Activated CD4-positive, alpha-beta T cell treated with anti-CD3 and anti-CD28 coated beads, Interleukin-2, amount 10 ng/mL, durations not matched to agents 7 days and 5 days (primary cell): ENCODE results near the gene PIGQ. TPM values are rescaled to one million over a fixed set of nuclear protein-coding genes. Genes with fewer than 3 reads are reported as not detected.

Experiments used
- CTCF ChIA-PET: fragments of 350-600 bp; sonication (Branson Sonifier 250); formaldehyde crosslinking; loops from one replicate; lab custom pipeline; 2021; ENCODE audit warnings: antibody characterized with exemption; lab: Charles Lee
- POLR2A ChIA-PET: fragments of 350-600 bp; sonication (Branson Sonifier 250); formaldehyde crosslinking; loops from one replicate; lab custom pipeline; 2021; ENCODE audit warnings: antibody characterized with exemption; lab: Charles Lee
- DNase-seq: peaks from one replicate; pipeline ENCODE4 v3.0.0-alpha.2; 2020
- H3K27ac Mint-ChIP-seq: one replicate; pipeline ENCODE4 v1.8.0; 2021; ENCODE audit warnings: mild to moderate bottlenecking, moderate library complexity, mixed read lengths
- H3K27me3 Mint-ChIP-seq: one replicate; pipeline ENCODE4 v1.8.0; 2021; ENCODE audit warnings: mixed read lengths
- H3K36me3 Mint-ChIP-seq: one replicate; pipeline ENCODE4 v1.8.0; 2021; ENCODE audit warnings: low read depth, mixed read lengths
- H3K4me1 Mint-ChIP-seq: one replicate; pipeline ENCODE4 v1.8.0; 2021; ENCODE audit warnings: mixed read lengths
- H3K4me3 Mint-ChIP-seq: one replicate; pipeline ENCODE4 v1.8.0; 2021; ENCODE audit warnings: mild to moderate bottlenecking, moderate library complexity, mixed read lengths
- H3K9me3 Mint-ChIP-seq: one replicate; pipeline ENCODE4 v1.8.0; 2021; ENCODE audit warnings: mixed read lengths
- total RNA-seq, 2 experiments: library from RNA; stranded (reverse); gene quantifications; one replicate each; pipeline ENCODE4 v1.2.3, GENCODE V29; 2021

Gene PIGQ
- total RNA-seq, 2 experiments from 2014 or later = 44.5 to 46.1 TPM

DNA sequence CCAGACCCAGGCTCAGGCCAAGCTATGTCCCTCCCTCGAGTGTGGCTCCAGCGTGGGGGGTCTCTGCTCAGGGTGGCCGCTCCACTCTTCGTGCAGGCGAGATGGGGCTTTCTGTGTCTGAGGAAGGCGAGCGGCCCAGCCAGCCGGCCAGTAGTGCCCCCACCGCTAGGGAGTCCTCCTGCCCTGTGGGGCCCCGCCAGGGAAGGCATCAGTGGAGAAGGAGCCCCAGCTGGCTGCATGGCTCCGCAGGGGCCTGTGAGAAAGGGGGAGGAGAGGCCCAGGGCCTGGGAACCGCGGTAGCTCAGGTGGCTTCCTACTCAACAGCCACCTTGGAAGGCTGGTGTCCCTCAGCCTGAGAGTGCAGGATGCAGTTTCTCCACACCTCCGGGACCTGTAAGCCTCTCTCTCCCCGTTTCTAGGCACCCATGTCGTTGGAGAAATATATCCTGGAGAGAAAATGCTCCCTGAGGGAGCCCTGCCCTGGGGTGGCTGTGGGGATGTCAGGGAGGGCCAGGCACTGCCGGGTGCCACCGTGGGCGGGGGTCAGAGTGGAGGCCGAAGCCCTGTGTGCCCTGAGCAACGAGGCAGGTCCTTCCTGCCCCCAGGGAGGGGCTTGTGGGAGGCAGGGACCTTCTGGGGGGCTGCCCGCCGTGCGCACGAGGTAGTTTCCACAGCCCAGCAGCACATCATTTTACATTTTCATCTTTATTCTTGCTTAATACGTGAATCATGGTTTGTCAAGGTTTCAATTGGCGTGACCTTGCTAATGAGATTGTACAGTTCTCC is 3.3 kb downstream of the PIGQ start:
- H3K27me3 Mint-ChIP-seq = no peaks in the 10 kb centered on the region
- no peaks in the 10 kb centered on the region for H3K36me3 Mint-ChIP-seq
- no peaks in the 10 kb centered on the region for H3K9me3 Mint-ChIP-seq
- H3K4me3 Mint-ChIP-seq = no peak overlapping the region
- ChIA-PET CTCF (no interaction called here), POLR2A (no interaction called here)
- no peak overlapping the region for H3K27ac Mint-ChIP-seq
- DNase-seq = no peak
- peaks cover 21% of the 10 kb centered on the region for H3K4me1 Mint-ChIP-seq

- POLR2A ChIA-PET = no interaction called here
- H3K9me3 Mint-ChIP-seq = no peaks in the 10 kb centered on the region
- CTCF ChIA-PET = no interaction called here
- H3K4me1 Mint-ChIP-seq = peaks cover 17% of the 10 kb centered on the region
- no peak overlapping the region for H3K4me3 Mint-ChIP-seq
- DNase-seq = no peak
- H3K36me3 Mint-ChIP-seq = no peaks in the 10 kb centered on the region
- H3K27ac Mint-ChIP-seq = no peak overlapping the region
- no peaks in the 10 kb centered on the region for H3K27me3 Mint-ChIP-seq
Observed at GRCh38 chr16:574021-574760, 4.4 kb downstream of the PIGQ start.

- POLR2A ChIA-PET = no interaction called here
- Mint-ChIP-seq H3K4me1 (peaks cover 14% of the 10 kb centered on the region), H3K9me3 (no peaks in the 10 kb centered on the region), H3K27me3 (no peaks in the 10 kb centered on the region), H3K36me3 (no peaks in the 10 kb centered on the region), H3K4me3 (no peak overlapping the region), H3K27ac (no peak overlapping the region)
- CTCF ChIA-PET = no interaction called here
- no peak for DNase-seq
Observed at GRCh38 chr16:575354-576196, 5.8 kb downstream of the PIGQ start.

- Mint-ChIP-seq H3K4me1 (peaks cover 7% of the 10 kb centered on the region), H3K4me3 (no peak overlapping the region), H3K27me3 (no peaks in the 10 kb centered on the region), H3K27ac (peak overlapping the region; percentile 64), H3K9me3 (no peaks in the 10 kb centered on the region), H3K36me3 (no peaks in the 10 kb centered on the region)
- ChIA-PET POLR2A (no interaction called here), CTCF (interaction anchor here (0.9 kb wide), 1 partner anchor 1130 kb away, joined by 3 read pairs; the partner anchor contains the start of gene MAPK8IP3)
- DNase-seq = no peak
Observed at GRCh38 chr16:576197-576822, 6.5 kb downstream of the PIGQ start.

DNA sequence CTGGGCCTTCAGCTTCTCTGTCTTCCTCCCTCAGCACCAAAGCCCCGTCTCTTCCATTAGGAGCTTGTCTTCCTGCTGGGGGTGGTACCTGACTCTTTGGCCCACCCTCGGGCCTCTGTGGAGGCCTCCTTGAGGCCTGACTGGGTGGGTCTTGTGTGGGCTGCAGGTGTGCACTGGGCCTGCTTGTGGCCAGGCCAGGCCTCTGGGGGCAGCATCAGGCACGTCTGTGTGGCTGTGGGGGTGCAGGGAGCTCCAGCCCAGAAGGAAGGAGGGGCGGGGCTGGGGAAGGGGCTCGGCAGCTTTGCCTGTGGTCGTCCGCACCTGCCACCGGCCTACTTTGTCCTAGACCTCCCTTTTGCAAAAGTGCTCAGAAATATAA is 7.0 kb downstream of the PIGQ start:
- ChIA-PET CTCF (interaction anchor here (0.7 to 0.9 kb wide), 2 partner anchors 9 to 1129 kb away, joined by 3 to 4 read pairs; partner anchors contain the start of gene MAPK8IP3), POLR2A (no interaction called here)
- Mint-ChIP-seq H3K27me3 (no peaks in the 10 kb centered on the region), H3K4me1 (peaks cover 2% of the 10 kb centered on the region), H3K27ac (peak overlapping the region; percentile 64), H3K4me3 (no peak overlapping the region), H3K9me3 (no peaks in the 10 kb centered on the region), H3K36me3 (no peaks in the 10 kb centered on the region)
- no peak for DNase-seq

- DNase-seq = no peak
- ChIA-PET POLR2A (no interaction called here), CTCF (interaction anchor here (1.4 kb wide), 1 partner anchor 11 kb away, joined by 4 read pairs; no protein-coding TSS in a partner anchor)
- Mint-ChIP-seq H3K36me3 (no peaks in the 10 kb centered on the region), H3K4me3 (no peak overlapping the region), H3K4me1 (no peaks in the 10 kb centered on the region), H3K9me3 (no peaks in the 10 kb centered on the region), H3K27me3 (no peaks in the 10 kb centered on the region), H3K27ac (no peak overlapping the region)
Observed at GRCh38 chr16:577796-578195, 8.0 kb downstream of the PIGQ start.

- CTCF ChIA-PET = interaction anchor here (1.4 kb wide), 1 partner anchor 10 kb away, joined by 4 read pairs; no protein-coding TSS in a partner anchor
- POLR2A ChIA-PET = no interaction called here
Observed at GRCh38 chr16:578232-578869, 8.6 kb downstream of the PIGQ start.

DNA sequence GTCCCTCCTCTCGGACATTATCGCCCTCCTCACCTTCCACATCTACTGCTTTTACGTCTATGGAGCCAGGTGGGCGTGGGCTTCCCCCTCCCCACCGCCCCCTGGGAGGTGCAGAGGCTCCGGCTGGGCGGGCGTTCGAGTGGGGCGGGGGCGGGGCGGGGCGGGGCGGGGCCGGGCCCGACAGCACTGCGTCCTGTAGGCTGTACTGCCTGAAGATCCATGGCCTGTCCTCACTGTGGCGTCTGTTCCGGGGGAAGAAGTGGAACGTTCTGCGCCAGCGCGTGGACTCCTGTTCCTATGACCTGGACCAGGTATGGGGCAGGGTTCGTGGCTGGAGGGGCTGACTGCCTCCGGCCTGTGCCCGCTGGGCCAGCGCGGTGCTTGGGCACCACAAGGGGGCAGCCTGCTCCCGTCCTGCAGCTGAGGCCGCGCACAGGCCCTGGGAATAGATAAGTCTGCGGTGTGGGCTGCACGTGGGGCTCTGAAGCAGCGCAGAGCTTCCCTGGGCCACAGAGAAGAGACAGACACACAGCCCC is 9.2 kb downstream of the PIGQ start:
- Mint-ChIP-seq H3K4me1 (no peaks in the 10 kb centered on the region), H3K4me3 (no peak overlapping the region), H3K9me3 (no peaks in the 10 kb centered on the region), H3K27me3 (no peaks in the 10 kb centered on the region), H3K36me3 (no peaks in the 10 kb centered on the region), H3K27ac (no peak overlapping the region)
- CTCF ChIA-PET = interaction anchor here (0.7 to 1.4 kb wide), 2 partner anchors 10 to 14 kb away, joined by 3 to 4 read pairs; no protein-coding TSS in a partner anchor
- DNase-seq = peak; percentile 65
- POLR2A ChIA-PET = no interaction called here

More at GRCh38 chr16:578232-578869, 8.6 kb downstream of the PIGQ start:
- Mint-ChIP-seq H3K36me3 (no peaks in the 10 kb centered on the region), H3K27ac (no peak overlapping the region), H3K27me3 (no peaks in the 10 kb centered on the region), H3K4me3 (no peak overlapping the region), H3K4me1 (no peaks in the 10 kb centered on the region), H3K9me3 (no peaks in the 10 kb centered on the region)
- no peak for DNase-seq

DNA sequence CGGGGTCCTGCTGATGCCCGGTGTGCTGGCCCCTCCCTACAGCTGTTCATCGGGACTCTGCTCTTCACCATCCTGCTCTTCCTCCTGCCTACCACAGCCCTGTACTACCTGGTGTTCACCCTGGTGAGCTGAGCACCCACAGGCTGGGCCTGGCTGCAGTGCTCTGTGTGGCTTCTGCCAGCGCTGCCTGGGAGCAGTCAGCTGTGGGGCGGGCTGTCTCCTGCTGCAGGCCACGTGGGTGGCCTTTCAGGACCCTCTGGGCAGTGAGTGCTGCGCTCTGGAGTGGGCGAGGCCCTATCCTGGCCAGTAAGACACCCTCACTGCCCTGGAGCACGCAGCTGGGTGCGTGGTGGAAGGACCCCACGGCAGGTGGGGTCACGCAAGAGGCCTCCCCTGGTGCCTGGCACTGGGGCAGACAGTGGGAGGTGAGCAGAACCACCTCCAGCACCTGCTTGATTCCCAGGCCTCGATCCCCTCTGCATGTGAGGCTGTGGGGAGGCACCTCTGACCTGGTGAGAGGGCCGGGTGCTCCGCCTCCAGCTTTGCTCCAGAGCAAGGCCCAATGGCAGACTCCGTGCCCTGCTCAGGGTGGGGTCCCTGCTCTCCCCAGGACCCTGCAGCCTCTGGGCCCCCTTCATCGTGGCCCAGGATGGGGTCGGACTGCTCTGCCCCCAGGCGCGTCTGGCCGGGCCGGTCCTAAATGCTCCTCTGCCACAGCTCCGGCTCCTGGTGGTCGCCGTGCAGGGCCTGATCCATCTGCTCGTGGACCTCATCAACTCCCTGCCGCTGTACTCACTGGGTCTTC is 10.6 kb downstream of the PIGQ start:
- CTCF ChIA-PET = no interaction called here
- H3K27ac Mint-ChIP-seq = peak overlapping the region; percentile 19
- H3K4me1 Mint-ChIP-seq = peaks cover 2% of the 10 kb centered on the region
- no peaks in the 10 kb centered on the region for H3K9me3 Mint-ChIP-seq
- H3K4me3 Mint-ChIP-seq = no peak overlapping the region
- POLR2A ChIA-PET = no interaction called here
- H3K36me3 Mint-ChIP-seq = no peaks in the 10 kb centered on the region
- DNase-seq = no peak
- no peaks in the 10 kb centered on the region for H3K27me3 Mint-ChIP-seq

DNA sequence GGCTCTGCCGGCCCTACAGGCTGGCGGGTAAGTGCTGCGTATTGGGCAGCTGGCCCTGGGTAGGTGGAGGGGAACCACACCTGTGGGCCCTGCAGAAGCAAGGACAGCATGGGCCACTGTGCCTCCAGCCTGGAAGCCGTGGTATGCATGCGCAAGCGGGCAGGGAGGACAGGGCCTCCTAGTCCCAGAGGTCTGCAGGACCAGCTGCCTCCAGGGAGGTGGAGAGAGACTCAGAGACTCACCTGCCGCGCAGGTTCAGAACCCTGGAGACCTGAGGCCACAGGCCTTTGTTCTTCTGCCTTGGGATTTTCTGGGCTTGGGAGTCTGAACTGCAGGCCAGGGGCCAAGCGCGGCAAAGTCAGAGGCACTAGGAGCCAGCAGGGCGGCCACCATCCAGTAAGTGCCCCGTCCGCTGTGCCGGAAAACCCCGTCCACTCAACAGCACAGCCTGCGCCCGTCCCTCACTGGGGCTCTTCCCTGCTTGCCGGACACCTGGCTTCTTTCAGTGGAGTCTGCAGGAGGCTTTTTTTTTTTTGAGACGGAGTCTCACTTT is 11.3 kb downstream of the PIGQ start:
- Mint-ChIP-seq H3K9me3 (no peaks in the 10 kb centered on the region), H3K27ac (no peak overlapping the region), H3K36me3 (no peaks in the 10 kb centered on the region), H3K4me3 (no peak overlapping the region), H3K4me1 (peaks cover 5% of the 10 kb centered on the region), H3K27me3 (no peaks in the 10 kb centered on the region)
- CTCF ChIA-PET = no interaction called here
- POLR2A ChIA-PET = no interaction called here
- DNase-seq = no peak

DNA sequence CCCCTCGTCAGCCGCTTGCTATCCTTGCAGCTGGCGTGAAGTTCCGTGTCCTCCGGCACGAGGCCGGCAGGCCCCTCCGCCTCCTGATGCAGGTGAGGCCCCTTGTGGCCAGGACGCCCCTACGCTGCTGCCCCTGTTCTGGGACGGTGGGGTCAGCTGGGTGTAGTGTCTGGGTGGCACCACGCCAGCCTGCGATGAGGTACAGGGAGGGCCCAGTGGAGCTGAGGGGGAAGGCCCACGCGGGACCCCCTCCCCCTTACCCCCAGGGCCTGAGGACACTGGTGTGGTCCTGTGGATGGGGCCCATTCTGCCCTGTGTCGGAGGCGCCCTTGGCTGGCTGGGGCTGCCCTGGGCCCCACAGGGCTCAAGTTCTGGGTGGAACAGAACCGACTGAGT is 12.4 kb downstream of the PIGQ start:
- no peaks in the 10 kb centered on the region for H3K27me3 Mint-ChIP-seq
- POLR2A ChIA-PET = no interaction called here
- DNase-seq = no peak

More for the DNA sequence above, 12.4 kb downstream of the PIGQ start:
- H3K36me3 Mint-ChIP-seq = no peaks in the 10 kb centered on the region
- CTCF ChIA-PET = interaction anchor here (0.6 kb wide), 1 partner anchor 81 kb away, joined by 3 read pairs; no protein-coding TSS in a partner anchor
- no peaks in the 10 kb centered on the region for H3K9me3 Mint-ChIP-seq
- no peak overlapping the region for H3K27ac Mint-ChIP-seq
- H3K4me3 Mint-ChIP-seq = no peak overlapping the region
- H3K4me1 Mint-ChIP-seq = peaks cover 7% of the 10 kb centered on the region
